ENCODE measurements around the gene PGAM1.
A peak's percentile ranks its signal among the peaks of the same experiment; 100 is the strongest.
"Not testable (repeated sequence)": the region's sequence is repeated elsewhere in the genome, so short reads cannot be mapped to it uniquely, and the experiment has no call there.

The PGAM1 gene

GRCh38 chr10:97411406-97411805, 14.6 kb upstream of the PGAM1 start:
- TF ChIP-seq CTCF (IDR thresholded peaks at IDR 0.05; ENCODE audit: low read depth, low read length), result no peak
- Histone ChIP-seq H3K27me3 (ENCODE audit: insufficient read depth, low read depth, severe bottlenecking) (no peaks in the 10 kb centered on the region), H3K27ac (no peak overlapping the region), H3K9me3 (ENCODE audit: severe bottlenecking) (no peaks in the 10 kb centered on the region), H3K36me3 (no peaks in the 10 kb centered on the region), H3K4me3 (ENCODE audit: low read depth, low read length) (no peak overlapping the region)
- no peak for DNase-seq

GRCh38 chr10:97412891-97413304, 13.1 kb upstream of the PGAM1 start:
- TF ChIP-seq CTCF (IDR thresholded peaks at IDR 0.05; ENCODE audit: low read depth, low read length), result no peak
- Histone ChIP-seq H3K27me3 (ENCODE audit: insufficient read depth, low read depth, severe bottlenecking) (no peaks in the 10 kb centered on the region), H3K27ac (peak overlapping the region; percentile 55), H3K4me3 (ENCODE audit: low read depth, low read length) (no peak overlapping the region), H3K36me3 (no peaks in the 10 kb centered on the region), H3K9me3 (ENCODE audit: severe bottlenecking) (no peaks in the 10 kb centered on the region)
- DNase-seq, result no peak

- H3K27ac ChIP-seq, result peak overlapping the region; percentile 93
- no peak for TF ChIP-seq CTCF (IDR thresholded peaks at IDR 0.05; ENCODE audit: low read depth, low read length)
- no peaks in the 10 kb centered on the region for H3K27me3 ChIP-seq (ENCODE audit: insufficient read depth, low read depth, severe bottlenecking)
- H3K36me3 ChIP-seq, result no peaks in the 10 kb centered on the region
- no peaks in the 10 kb centered on the region for H3K9me3 ChIP-seq (ENCODE audit: severe bottlenecking)
- H3K4me3 ChIP-seq (ENCODE audit: low read depth, low read length), result no peak overlapping the region
- no peak for DNase-seq
Observed at GRCh38 chr10:97416565-97416964, 9.4 kb upstream of the PGAM1 start.

- not testable (repeated sequence) for H3K4me3 ChIP-seq (ENCODE audit: low read depth, low read length); H3K9me3 ChIP-seq (ENCODE audit: severe bottlenecking); DNase-seq; H3K27ac ChIP-seq; H3K27me3 ChIP-seq (ENCODE audit: insufficient read depth, low read depth, severe bottlenecking)
- H3K36me3 ChIP-seq, result peaks cover 32% of the 10 kb centered on the region
Observed at GRCh38 chr10:97423757-97424098, 2.3 kb upstream of the PGAM1 start.

GRCh38 chr10:97426776-97427570, 982 bp downstream of the PGAM1 start:
- peak overlapping the region; percentile 78 for H3K4me3 ChIP-seq (ENCODE audit: low read depth, low read length)
- no peaks in the 10 kb centered on the region for H3K9me3 ChIP-seq (ENCODE audit: severe bottlenecking)
- peak overlapping the region; percentile 92 for H3K27ac ChIP-seq
- H3K36me3 ChIP-seq, result peaks cover 62% of the 10 kb centered on the region
- TF ChIP-seq CTCF (IDR thresholded peaks at IDR 0.05; ENCODE audit: low read depth, low read length), result no peak
- H3K27me3 ChIP-seq (ENCODE audit: insufficient read depth, low read depth, severe bottlenecking), result no peaks in the 10 kb centered on the region
- no peak for DNase-seq

GRCh38 chr10:97427571-97428179, 1.7 kb downstream of the PGAM1 start:
- DNase-seq, result no peak
- Histone ChIP-seq H3K36me3 (peaks cover 66% of the 10 kb centered on the region), H3K27me3 (ENCODE audit: insufficient read depth, low read depth, severe bottlenecking) (no peaks in the 10 kb centered on the region), H3K9me3 (ENCODE audit: severe bottlenecking) (no peaks in the 10 kb centered on the region), H3K4me3 (ENCODE audit: low read depth, low read length) (peak overlapping the region; percentile 78), H3K27ac (no peak overlapping the region)
- no peak for TF ChIP-seq CTCF (IDR thresholded peaks at IDR 0.05; ENCODE audit: low read depth, low read length)

Measured in WERI-Rb-1 (cell line).